Limb (tissue), 2 donors: ENCODE results near the gene ITPR1.

Experiments
- DNase-seq, 2 donors: peaks; one replicate each; pipeline ENCODE4 v3.0.0-alpha.2; 2016; ENCODE audit errors: extremely low spot score in 2 of 2

The ITPR1 gene

GRCh38 chr3:4843619-4844018 is 350.5 kb downstream of the ITPR1 start:
- no peak for DNase-seq

GRCh38 chr3:4845882-4846281 is 352.7 kb downstream of the ITPR1 start:
- DNase-seq: no peak

DNA sequence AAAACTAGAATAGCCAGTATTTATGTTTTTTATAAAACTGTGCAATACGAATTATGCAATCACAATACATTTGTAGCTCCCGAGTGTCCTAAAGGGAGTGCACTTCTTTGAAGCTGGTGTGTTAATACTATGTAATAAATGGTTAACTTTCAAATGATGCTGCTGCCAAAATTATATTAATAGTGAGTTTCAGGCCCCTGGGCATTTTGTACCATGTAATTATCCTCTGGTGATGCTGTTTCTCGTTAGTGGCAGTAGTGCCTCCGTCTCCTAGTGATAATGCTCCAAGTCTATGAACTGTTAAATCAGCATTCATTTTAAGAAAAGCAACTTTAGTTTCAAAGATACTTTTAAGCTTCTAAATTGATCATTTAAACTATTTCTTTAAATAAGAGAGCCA is 353.4 kb downstream of the ITPR1 start:
- no peak for DNase-seq

- DNase-seq: no peak
Measured at GRCh38 chr3:4848176-4848825, 355.2 kb downstream of the ITPR1 start.

- no peak for DNase-seq
Measured at GRCh38 chr3:4849136-4849535, 356.0 kb downstream of the ITPR1 start.

DNA sequence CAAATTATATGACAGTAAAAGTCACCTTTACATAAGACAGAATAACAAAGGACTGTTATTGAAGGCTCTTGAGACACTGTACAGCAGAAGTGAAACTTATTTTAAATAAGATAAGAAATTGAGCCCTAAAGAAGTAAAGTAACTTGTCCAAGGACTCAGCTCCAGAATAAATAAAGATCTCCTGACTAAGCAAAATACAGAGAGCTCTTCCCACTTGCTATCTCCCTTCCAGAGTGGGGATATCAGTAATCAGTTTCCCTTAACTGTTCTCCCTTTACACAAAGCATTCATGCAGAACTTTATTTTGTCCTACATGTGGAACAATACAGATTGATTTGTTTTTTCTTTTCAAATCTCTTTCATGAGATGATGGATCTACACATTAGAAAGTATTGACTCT is 356.6 kb downstream of the ITPR1 start:
- DNase-seq: no peak

- DNase-seq: no peak
Measured at GRCh38 chr3:4850211-4850927, 357.2 kb downstream of the ITPR1 start.

DNA sequence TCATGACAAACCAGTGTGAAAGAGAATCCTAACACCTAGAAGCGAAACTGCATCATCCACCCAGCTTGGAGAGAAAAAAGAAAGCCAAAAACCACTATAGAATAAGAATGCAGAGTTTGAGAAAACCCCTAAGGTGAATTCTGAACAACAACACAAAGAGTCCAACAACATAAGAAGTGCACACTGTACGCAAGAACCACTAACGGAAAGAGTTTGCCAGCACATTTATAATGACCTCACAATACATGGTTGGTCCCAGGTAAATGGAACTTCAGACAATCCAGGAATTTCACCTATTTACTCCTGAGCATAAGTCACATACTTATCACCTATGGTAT is 357.7 kb downstream of the ITPR1 start:
- DNase-seq: no peak

- no peak for DNase-seq
Measured at GRCh38 chr3:4852780-4853748, 359.9 kb downstream of the ITPR1 start.

DNA sequence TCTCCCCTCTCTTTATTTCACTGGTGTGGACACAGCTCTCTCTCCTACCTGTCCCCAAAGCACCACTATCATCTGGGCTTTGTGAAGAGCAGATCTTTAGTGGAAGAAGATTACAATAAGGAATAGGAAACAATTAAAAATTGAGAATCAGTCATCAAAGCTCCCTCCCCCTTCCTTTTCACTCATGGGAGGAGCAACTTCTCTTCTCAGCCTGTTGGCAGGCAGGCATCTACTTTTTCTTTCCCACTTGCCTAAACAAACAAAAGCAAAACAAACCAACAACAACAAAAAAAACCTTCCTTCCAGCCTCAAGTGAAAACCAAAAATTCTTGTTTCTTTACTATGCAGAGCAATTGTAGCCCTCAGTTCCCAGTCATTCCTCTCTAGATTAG is 360.6 kb downstream of the ITPR1 start:
- DNase-seq: no peak

DNA sequence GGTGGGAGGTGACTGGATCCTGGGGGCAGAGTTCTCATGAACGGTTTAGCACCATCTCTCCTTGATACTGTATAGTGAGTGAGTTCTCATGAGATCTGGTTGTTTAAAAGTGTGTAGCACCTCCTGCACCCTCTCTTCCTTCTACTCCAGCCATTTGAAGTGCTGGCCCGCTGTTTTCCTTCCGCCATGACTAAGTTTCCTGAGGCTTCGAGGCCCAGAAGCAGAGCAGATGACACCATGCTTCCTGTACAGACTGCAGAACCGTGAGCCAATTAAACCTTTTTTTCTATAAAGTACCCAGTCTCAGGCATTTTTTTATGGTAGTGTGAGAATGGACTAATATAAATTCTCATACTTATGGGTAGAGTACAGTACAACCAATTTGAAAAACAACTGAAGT is 362.5 kb downstream of the ITPR1 start:
- no peak for DNase-seq

- no peak for DNase-seq
Measured at GRCh38 chr3:4856136-4856535, 363.0 kb downstream of the ITPR1 start.

DNA sequence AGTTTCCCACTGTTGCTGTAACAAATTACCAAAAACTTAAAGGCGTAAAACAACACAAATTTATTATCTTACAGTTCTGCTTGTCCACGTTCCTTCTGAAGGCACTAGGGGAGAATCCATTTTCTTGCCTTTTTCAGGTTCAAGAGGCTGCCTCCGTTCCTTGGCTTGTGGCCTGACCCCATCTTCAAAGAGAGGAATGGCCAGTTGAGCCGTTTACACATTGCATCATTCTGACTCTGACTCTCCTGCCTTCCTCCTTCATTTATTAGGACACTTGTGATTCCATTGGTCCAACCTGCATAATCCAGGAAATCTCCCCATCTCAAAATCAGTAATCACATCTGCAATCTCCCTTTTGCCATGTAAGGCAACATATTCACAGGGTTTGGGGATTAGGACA is 363.4 kb downstream of the ITPR1 start:
- DNase-seq: no peak

- DNase-seq: no peak
Measured at GRCh38 chr3:4856986-4857385, 363.8 kb downstream of the ITPR1 start.

GRCh38 chr3:4859788-4860187 is 366.6 kb downstream of the ITPR1 start:
- DNase-seq: no peak

- DNase-seq: no peak
Measured at GRCh38 chr3:4862973-4863372, 369.8 kb downstream of the ITPR1 start.

GRCh38 chr3:4864503-4864902 is 371.4 kb downstream of the ITPR1 start:
- no peak for DNase-seq

- DNase-seq: no peak
Measured at GRCh38 chr3:4865714-4866113, 372.6 kb downstream of the ITPR1 start.

DNA sequence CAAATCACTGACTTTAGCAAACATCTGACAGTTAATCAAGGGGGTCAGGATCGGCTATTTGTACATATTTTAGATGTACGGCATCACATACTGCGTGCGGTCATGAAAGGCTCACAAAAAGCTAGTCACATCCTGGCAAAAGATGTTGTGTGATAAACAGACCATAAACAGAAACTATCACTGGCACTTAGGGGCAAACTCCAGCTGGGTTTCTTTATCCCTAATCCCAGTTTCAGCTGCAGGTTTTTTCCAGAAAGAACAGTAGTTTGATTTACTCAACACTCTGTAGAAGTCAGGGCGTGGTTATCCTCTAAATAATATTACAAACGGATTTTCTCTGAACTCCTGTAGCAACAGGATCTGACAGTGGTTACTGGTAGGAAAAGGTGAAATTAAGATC is 373.7 kb downstream of the ITPR1 start:
- peak in 1 of 2 donors; percentile 72 for DNase-seq

- no peak for DNase-seq
Measured at GRCh38 chr3:4877173-4877787, 384.1 kb downstream of the ITPR1 start.

DNA sequence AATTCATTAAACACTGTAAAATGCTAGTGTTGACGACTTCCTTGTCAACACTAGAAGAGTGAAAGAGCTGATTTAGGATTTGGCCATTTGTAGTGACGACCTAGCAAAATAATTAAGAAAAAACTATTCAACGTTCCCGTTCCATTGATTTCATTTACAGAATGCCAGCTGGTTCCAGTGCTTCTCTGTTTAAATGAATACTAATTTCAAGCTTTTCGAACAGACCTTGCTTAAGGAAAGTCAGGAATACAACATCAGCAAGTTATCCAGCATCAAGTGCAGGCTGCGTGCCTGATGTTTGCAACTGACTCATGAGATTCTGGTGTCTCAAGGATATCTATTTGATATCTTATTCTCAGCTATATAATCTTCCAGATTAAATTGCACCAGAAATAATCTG is 387.7 kb downstream of the ITPR1 start:
- no peak for DNase-seq

DNA sequence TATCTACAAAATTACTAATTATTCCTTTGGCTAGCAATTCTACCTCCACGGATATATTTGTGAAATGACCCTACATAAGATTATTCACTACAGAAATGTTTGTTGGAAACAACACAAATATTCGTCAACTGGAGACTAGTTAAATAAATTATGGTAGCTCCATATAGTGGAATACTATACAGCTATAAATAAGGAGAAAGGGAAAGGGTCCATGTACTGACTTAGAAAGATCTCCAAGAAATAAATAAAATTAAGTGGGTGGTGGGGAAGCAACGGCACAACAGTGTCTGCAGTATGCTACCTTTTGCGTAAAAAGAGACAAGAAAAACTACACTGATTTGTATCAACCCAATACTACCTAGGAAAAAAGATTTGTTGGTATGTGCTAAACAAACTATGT is 389.4 kb downstream of the ITPR1 start:
- no peak for DNase-seq
